ENCODE results near the gene PCNX3. TPM values are rescaled to one million over a fixed set of nuclear protein-coding genes. Genes with fewer than 3 reads are reported as not detected.

Gene PCNX3
- total and polyA plus RNA-seq, 2 of the 4 experiments (the other 2 are of a cell fraction): 5.6 to 33.2 TPM

- Histone ChIP-seq H3K14ac (replicated peaks; ENCODE audit: low read depth, low read length) (no peak overlapping the region), H2BK15ac (ENCODE audit: low read depth, low read length) (no peak overlapping the region), H3K27ac (ENCODE audit: insufficient read depth, low read length) (no peak overlapping the region), H3K79me1 (ENCODE audit: low read depth in 1 of 2, low read length in 2 of 2) (peaks cover 20 to 45% of the 10 kb centered on the region in 2 experiments; a peak in 3 of 4 replicates), H3K4me1 (ENCODE audit: control insufficient read depth, insufficient read depth, low read length) (peaks cover 26% of the 10 kb centered on the region), H3K56ac (ENCODE audit: extremely low read depth, insufficient read depth, low read length) (no peak overlapping the region), H4K20me1 (ENCODE audit: insufficient read depth, low read length) (peaks cover 16% of the 10 kb centered on the region), H3K23ac (ENCODE audit: low read depth, low read length) (no peak overlapping the region), H2AFZ (replicated peaks; ENCODE audit: low read length, poor library complexity) (no peak overlapping the region), H3K36me3 (ENCODE audit: control insufficient read depth, insufficient read depth, low read length) (peaks cover 28% of the 10 kb centered on the region; the same call in 1 of the 2 replicates), H3K4ac (ENCODE audit: low read depth, low read length) (no peak overlapping the region; the same call in 1 of the 2 replicates), H3K9me3 (ENCODE audit: control insufficient read depth, insufficient read depth, low read length) (no peaks in the 10 kb centered on the region), H4K91ac (ENCODE audit: insufficient read depth, low read depth, low read length) (no peak overlapping the region), H3K9ac (ENCODE audit: low read depth, low read length) (no peak overlapping the region), H4K8ac (ENCODE audit: low read depth in 2 of 2, low read length in 2 of 2) (no peak overlapping the region), H4K5ac (ENCODE audit: low read depth, low read length) (no peak overlapping the region), H2BK120ac (ENCODE audit: low read depth, low read length) (no peak overlapping the region), H2BK5ac (ENCODE audit: low read depth, low read length, poor library complexity, severe bottlenecking) (no peak overlapping the region), H3K18ac (ENCODE audit: low read depth, low read length) (no peak overlapping the region), H3K27me3 (ENCODE audit: control insufficient read depth, insufficient read depth, low read length) (no peaks in the 10 kb centered on the region), H3K4me2 (ENCODE audit: low read depth, low read length) (no peak overlapping the region), H2AK5ac (ENCODE audit: low read depth, low read length) (peak overlapping the region; percentile 72; the same call in 1 of the 2 replicates), H2BK20ac (ENCODE audit: low read depth, low read length) (no peak overlapping the region), H3K4me3 (ENCODE audit: insufficient read depth, low read depth, low read length) (no peak overlapping the region), H3K9me1 (ENCODE audit: insufficient read depth, low read length) (peaks cover 8% of the 10 kb centered on the region), H2AK9ac (replicated peaks; ENCODE audit: low read depth, low read length, poor library complexity) (no peak overlapping the region)
- WGBS, 2 experiments (ENCODE audit: extremely low coverage in 2 of 2, insufficient read length in 1 of 2): 80% methylated on average over 1 of the region's 3 CpGs; no CpG with 5 or more reads in 1 of the 2 experiments
- ATAC-seq (ENCODE audit: low read depth) (no peak), DNase-seq (no peak)
- no TSS peak for BruUV-seq (replicated peaks)
- ChIA-PET CTCF (no interaction called here), POLR2A (ENCODE audit: unreplicated experiment) (no interaction called here)
- in situ Hi-C loops (cut with MboI; ENCODE audit: low sequenced_read_pairs) (no loop called here), intact Hi-C loops (cut with micrococcal nuclease) (no loop called here), dilution Hi-C loops (cut with HindIII; ENCODE audit: low sequenced_read_pairs, unreplicated experiment) (no loop called here)
- TF ChIP-seq RCOR1 (IDR thresholded peaks at IDR 0.05; ENCODE audit: insufficient replicate concordance, low read length): no peak
- no peak for TF ChIP-seq RAD21 (IDR thresholded peaks at IDR 0.05; ENCODE audit: low read length)
- no peak for TF ChIP-seq MAZ (IDR thresholded peaks at IDR 0.05; ENCODE audit: borderline replicate concordance, low read depth, low read length)
- TF ChIP-seq NFE2L2 (IDR thresholded peaks at IDR 0.05; ENCODE audit: low read depth, low read length): no peak
- TF ChIP-seq CTCF (conservative IDR thresholded peaks at IDR 0.05; ENCODE audit: low read depth, low read length): no peak
- no peak for TF ChIP-seq MXI1 (IDR thresholded peaks at IDR 0.05; ENCODE audit: borderline replicate concordance, low read depth, low read length)
- no peak for TF ChIP-seq CHD1 (IDR thresholded peaks at IDR 0.05; ENCODE audit: low read depth, low read length)
- no peak for TF ChIP-seq USF2 (IDR thresholded peaks at IDR 0.05; ENCODE audit: low read depth, low read length)
- no peak for TF ChIP-seq RFX5 (IDR thresholded peaks at IDR 0.05; ENCODE audit: low read depth, low read length)
- TF ChIP-seq SMC3 (IDR thresholded peaks at IDR 0.05; ENCODE audit: low read depth, low read length): no peak
Observed at GRCh38 chr11:65578667-65579066, 36.9 kb upstream of the PCNX3 start.
